GM23338 (cell line): ENCODE results near the gene BATF3. TPM values are rescaled to one million over a fixed set of nuclear protein-coding genes. Genes with fewer than 3 reads are reported as not detected.

Source experiments
- ATAC-seq: fragments of 200-7000 bp; cut with Tn5 transposase; 3 replicates; pipeline ENCODE4 v1.9.1; 2020
- DNase-seq: peaks from one replicate; pipeline ENCODE4 v3.0.0-alpha.2; 2015; ENCODE audit warnings: low spot score
- H2AFZ ChIP-seq: fragments of 200-600 bp; sonication (generic); 2 replicates; pipeline ENCODE4 v1.8.0; 2016; ENCODE audit warnings: antibody characterized with exemption, mild to moderate bottlenecking, moderate library complexity
- H3F3A ChIP-seq: fragments of 200-600 bp; sonication (generic); replicated peaks from 2 replicates; pipeline ENCODE4 v1.8.0; 2017; ENCODE audit warnings: antibody characterized with exemption, mixed run types, low read depth
- H3K27ac ChIP-seq: fragments of 200-600 bp; sonication (generic); 2 replicates; pipeline ENCODE4 v1.6.1; 2016; ENCODE audit warnings: low read depth
- H3K27me3 ChIP-seq: fragments of 200-600 bp; sonication (generic); 2 replicates; pipeline ENCODE4 v1.8.0; 2016; ENCODE audit warnings: mild to moderate bottlenecking, mixed run types, moderate library complexity; ENCODE audit not compliant: insufficient read depth
- H3K36me3 ChIP-seq: fragments of 200-600 bp; sonication (generic); 2 replicates; pipeline ENCODE4 v1.8.0; 2016; ENCODE audit warnings: mild to moderate bottlenecking; ENCODE audit not compliant: insufficient read depth
- H3K4me1 ChIP-seq: fragments of 200-600 bp; sonication (generic); 2 replicates; pipeline ENCODE4 v1.8.0; 2016; ENCODE audit warnings: mild to moderate bottlenecking, moderate library complexity; ENCODE audit not compliant: insufficient read depth
- H3K4me2 ChIP-seq: fragments of 200-600 bp; sonication (generic); 2 replicates; pipeline ENCODE4 v1.7.1; 2017; ENCODE audit warnings: mixed run types
- H3K4me3 ChIP-seq: fragments of 200-600 bp; sonication (generic); 2 replicates; pipeline ENCODE4 v1.6.1; 2016; ENCODE audit warnings: mixed run types
- H3K79me2 ChIP-seq: fragments of 200-600 bp; sonication (generic); replicated peaks from 2 replicates; pipeline ENCODE4 v1.8.0; 2017; ENCODE audit warnings: mild to moderate bottlenecking; ENCODE audit not compliant: insufficient read depth
- H3K9me2 ChIP-seq: fragments of 200-600 bp; sonication (generic); 2 replicates; pipeline ENCODE4 v1.8.0; 2017; ENCODE audit not compliant: insufficient read depth
- H4K20me1 ChIP-seq: fragments of 200-600 bp; sonication (generic); replicated peaks from 2 replicates; pipeline ENCODE4 v1.8.0; 2017; ENCODE audit warnings: mild to moderate bottlenecking; ENCODE audit not compliant: insufficient read depth
- H3K27ac Mint-ChIP-seq: 2 replicates; pipeline ENCODE4 v1.8.0; 2020; ENCODE audit warnings: inconsistent platforms, mild to moderate bottlenecking, moderate library complexity, mixed read lengths
- H3K27me3 Mint-ChIP-seq: 3 replicates; pipeline ENCODE4 v1.8.0; 2022; ENCODE audit warnings: low read depth, mild to moderate bottlenecking, moderate library complexity, mixed read lengths, inconsistent platforms; ENCODE audit not compliant: insufficient read depth, poor library complexity
- H3K36me3 Mint-ChIP-seq: 3 replicates; pipeline ENCODE4 v1.8.0; 2021; ENCODE audit warnings: low read depth, mild to moderate bottlenecking, inconsistent platforms, moderate library complexity, mixed read lengths
- H3K4me1 Mint-ChIP-seq: 3 replicates; pipeline ENCODE4 v1.8.0; 2020; ENCODE audit warnings: mild to moderate bottlenecking, inconsistent platforms, mixed read lengths
- H3K4me3 Mint-ChIP-seq: 3 replicates; pipeline ENCODE4 v1.8.0; 2021; ENCODE audit warnings: moderate library complexity, mild to moderate bottlenecking, inconsistent platforms, mixed read lengths
- H3K9me3 Mint-ChIP-seq: 3 replicates; pipeline ENCODE4 v1.8.0; 2020; ENCODE audit warnings: moderate library complexity, mild to moderate bottlenecking, inconsistent platforms, mixed read lengths
- CREB1 ChIP-seq: fragments of 250-450 bp; sonication (Bioruptor Pico); IDR thresholded peaks from 2 replicates; pipeline ENCODE4 v1.5.0; 2020; ENCODE audit warnings: low read depth, mild to moderate bottlenecking, moderate library complexity
- ETS1 ChIP-seq: IDR thresholded peaks from 2 replicates; pipeline ENCODE4 v1.6.1; 2016; ENCODE audit warnings: antibody characterized with exemption
- EZH2 ChIP-seq: fragments of 200-600 bp; sonication (generic); IDR thresholded peaks from one replicate; pipeline ENCODE4 v1.8.0; 2017; ENCODE audit warnings: antibody characterized with exemption, mild to moderate bottlenecking, low read depth; ENCODE audit not compliant: unreplicated experiment
- EZH2phosphoT487 ChIP-seq: fragments of 200-600 bp; sonication (generic); IDR thresholded peaks from one replicate; pipeline ENCODE4 v1.8.1; 2018; ENCODE audit warnings: antibody characterized with exemption; ENCODE audit not compliant: unreplicated experiment
- JUNB ChIP-seq: IDR thresholded peaks from one replicate; pipeline ENCODE4 v1.6.1; 2016; ENCODE audit warnings: antibody characterized with exemption; ENCODE audit not compliant: unreplicated experiment
- NANOG ChIP-seq: IDR thresholded peaks from 2 replicates; pipeline ENCODE4 v1.6.1; 2016; ENCODE audit warnings: antibody characterized with exemption, borderline replicate concordance
- ZNF114 ChIP-seq: fragments of 250-450 bp; sonication (Bioruptor Pico); IDR thresholded peaks from 2 replicates; pipeline ENCODE4 v1.5.0; 2020; ENCODE audit warnings: mild to moderate bottlenecking, moderate library complexity
- ZNF331 ChIP-seq: fragments of 250-450 bp; sonication (Bioruptor Pico); IDR thresholded peaks from 2 replicates; pipeline ENCODE4 v1.5.0; 2020; ENCODE audit warnings: low read depth, mild to moderate bottlenecking, moderate library complexity
- polyA plus RNA-seq: library from polyadenylated mRNA; unstranded; fragments of >200 nt; fragmentation: Nextera tagmentation; extraction: Ambion mirVana; gene quantifications from 2 replicates; pipeline ENCODE4 v1.2.1, GENCODE V29; 2016
- total RNA-seq: library from RNA; depleted of rRNA; stranded (reverse); fragments of >200 nt; shearing (Covaris generic); gene quantifications from 2 replicates; pipeline ENCODE4 v1.2.3, GENCODE V29; 2014
- TF ChIP-seq, protein P1 (sequence below): fragments of 250-450 bp; sonication (Bioruptor Pico); IDR thresholded peaks from 2 replicates; pipeline ENCODE4 v1.5.0; 2020; ENCODE audit warnings: mild to moderate bottlenecking, moderate library complexity
- TF ChIP-seq, protein P2 (sequence below), 2 experiments: fragments of 200-600 bp in 1 of 2; sonication (generic) in 1 of 2; conservative IDR thresholded peaks; 2 replicates each; pipeline versions ENCODE4 v1.5.1 to v1.6.1; 2016 to 2017; ENCODE audit warnings: antibody characterized with exemption in 2 of 2, low read depth in 2 of 2, mild to moderate bottlenecking in 2 of 2, moderate library complexity in 1 of 2

The BATF3 gene
- total and polyA plus RNA-seq, 2 experiments from 2014 or later: 3.6 to 7.8 TPM

- Histone ChIP-seq H3K4me2 (no peak overlapping the region), H3K36me3 (no peaks in the 10 kb centered on the region), H4K20me1 (no peaks in the 10 kb centered on the region), H3K27ac (no peak overlapping the region), H3K27me3 (no peaks in the 10 kb centered on the region), H3K9me2 (no peaks in the 10 kb centered on the region), H3K4me1 (no peaks in the 10 kb centered on the region), H3F3A (no peaks in the 10 kb centered on the region), H2AFZ (no peak overlapping the region), H3K79me2 (no peaks in the 10 kb centered on the region), H3K4me3 (no peak overlapping the region)
- no peaks in the 10 kb centered on the region for H3K9me3 Mint-ChIP-seq
- H3K27me3 Mint-ChIP-seq: peaks cover 3% of the 10 kb centered on the region
- no peak for ATAC-seq
- no peak overlapping the region for H3K4me3 Mint-ChIP-seq
- H3K4me1 Mint-ChIP-seq: no peaks in the 10 kb centered on the region
- TF ChIP-seq EZH2phosphoT487 (no peak), NANOG (no peak), CREB1 (CRISPR knock-in tag) (no peak), ZNF114 (CRISPR knock-in tag) (no peak), ZNF331 (CRISPR knock-in tag) (no peak), JUNB (no peak), EZH2 (no peak), ETS1 (no peak)
- TF ChIP-seq, protein P1, sequence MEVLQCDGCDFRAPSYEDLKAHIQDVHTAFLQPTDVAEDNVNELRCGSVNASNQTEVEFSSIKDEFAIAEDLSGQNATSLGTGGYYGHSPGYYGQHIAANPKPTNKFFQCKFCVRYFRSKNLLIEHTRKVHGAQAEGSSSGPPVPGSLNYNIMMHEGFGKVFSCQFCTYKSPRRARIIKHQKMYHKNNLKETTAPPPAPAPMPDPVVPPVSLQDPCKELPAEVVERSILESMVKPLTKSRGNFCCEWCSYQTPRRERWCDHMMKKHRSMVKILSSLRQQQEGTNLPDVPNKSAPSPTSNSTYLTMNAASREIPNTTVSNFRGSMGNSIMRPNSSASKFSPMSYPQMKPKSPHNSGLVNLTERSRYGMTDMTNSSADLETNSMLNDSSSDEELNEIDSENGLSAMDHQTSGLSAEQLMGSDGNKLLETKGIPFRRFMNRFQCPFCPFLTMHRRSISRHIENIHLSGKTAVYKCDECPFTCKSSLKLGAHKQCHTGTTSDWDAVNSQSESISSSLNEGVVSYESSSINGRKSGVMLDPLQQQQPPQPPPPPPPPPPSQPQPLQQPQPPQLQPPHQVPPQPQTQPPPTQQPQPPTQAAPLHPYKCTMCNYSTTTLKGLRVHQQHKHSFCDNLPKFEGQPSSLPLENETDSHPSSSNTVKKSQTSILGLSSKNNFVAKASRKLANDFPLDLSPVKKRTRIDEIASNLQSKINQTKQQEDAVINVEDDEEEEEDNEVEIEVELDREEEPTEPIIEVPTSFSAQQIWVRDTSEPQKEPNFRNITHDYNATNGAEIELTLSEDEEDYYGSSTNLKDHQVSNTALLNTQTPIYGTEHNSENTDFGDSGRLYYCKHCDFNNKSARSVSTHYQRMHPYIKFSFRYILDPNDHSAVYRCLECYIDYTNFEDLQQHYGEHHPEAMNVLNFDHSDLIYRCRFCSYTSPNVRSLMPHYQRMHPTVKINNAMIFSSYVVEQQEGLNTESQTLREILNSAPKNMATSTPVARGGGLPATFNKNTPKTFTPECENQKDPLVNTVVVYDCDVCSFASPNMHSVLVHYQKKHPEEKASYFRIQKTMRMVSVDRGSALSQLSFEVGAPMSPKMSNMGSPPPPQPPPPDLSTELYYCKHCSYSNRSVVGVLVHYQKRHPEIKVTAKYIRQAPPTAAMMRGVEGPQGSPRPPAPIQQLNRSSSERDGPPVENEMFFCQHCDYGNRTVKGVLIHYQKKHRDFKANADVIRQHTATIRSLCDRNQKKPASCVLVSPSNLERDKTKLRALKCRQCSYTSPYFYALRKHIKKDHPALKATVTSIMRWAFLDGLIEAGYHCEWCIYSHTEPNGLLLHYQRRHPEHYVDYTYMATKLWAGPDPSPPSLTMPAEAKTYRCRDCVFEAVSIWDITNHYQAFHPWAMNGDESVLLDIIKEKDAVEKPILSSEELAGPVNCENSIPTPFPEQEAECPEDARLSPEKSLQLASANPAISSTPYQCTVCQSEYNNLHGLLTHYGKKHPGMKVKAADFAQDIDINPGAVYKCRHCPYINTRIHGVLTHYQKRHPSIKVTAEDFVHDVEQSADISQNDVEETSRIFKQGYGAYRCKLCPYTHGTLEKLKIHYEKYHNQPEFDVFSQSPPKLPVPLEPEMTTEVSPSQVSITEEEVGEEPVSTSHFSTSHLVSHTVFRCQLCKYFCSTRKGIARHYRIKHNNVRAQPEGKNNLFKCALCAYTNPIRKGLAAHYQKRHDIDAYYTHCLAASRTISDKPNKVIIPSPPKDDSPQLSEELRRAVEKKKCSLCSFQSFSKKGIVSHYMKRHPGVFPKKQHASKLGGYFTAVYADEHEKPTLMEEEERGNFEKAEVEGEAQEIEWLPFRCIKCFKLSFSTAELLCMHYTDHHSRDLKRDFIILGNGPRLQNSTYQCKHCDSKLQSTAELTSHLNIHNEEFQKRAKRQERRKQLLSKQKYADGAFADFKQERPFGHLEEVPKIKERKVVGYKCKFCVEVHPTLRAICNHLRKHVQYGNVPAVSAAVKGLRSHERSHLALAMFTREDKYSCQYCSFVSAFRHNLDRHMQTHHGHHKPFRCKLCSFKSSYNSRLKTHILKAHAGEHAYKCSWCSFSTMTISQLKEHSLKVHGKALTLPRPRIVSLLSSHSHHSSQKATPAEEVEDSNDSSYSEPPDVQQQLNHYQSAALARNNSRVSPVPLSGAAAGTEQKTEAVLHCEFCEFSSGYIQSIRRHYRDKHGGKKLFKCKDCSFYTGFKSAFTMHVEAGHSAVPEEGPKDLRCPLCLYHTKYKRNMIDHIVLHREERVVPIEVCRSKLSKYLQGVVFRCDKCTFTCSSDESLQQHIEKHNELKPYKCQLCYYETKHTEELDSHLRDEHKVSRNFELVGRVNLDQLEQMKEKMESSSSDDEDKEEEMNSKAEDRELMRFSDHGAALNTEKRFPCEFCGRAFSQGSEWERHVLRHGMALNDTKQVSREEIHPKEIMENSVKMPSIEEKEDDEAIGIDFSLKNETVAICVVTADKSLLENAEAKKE (CRISPR knock-in tag): no peak
- TF ChIP-seq, protein P2, sequence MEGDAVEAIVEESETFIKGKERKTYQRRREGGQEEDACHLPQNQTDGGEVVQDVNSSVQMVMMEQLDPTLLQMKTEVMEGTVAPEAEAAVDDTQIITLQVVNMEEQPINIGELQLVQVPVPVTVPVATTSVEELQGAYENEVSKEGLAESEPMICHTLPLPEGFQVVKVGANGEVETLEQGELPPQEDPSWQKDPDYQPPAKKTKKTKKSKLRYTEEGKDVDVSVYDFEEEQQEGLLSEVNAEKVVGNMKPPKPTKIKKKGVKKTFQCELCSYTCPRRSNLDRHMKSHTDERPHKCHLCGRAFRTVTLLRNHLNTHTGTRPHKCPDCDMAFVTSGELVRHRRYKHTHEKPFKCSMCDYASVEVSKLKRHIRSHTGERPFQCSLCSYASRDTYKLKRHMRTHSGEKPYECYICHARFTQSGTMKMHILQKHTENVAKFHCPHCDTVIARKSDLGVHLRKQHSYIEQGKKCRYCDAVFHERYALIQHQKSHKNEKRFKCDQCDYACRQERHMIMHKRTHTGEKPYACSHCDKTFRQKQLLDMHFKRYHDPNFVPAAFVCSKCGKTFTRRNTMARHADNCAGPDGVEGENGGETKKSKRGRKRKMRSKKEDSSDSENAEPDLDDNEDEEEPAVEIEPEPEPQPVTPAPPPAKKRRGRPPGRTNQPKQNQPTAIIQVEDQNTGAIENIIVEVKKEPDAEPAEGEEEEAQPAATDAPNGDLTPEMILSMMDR (conservative IDR thresholded peaks at IDR 0.05; ENCODE audit: low read depth in 2 of 2): no peak
- no peak for DNase-seq
- no peaks in the 10 kb centered on the region for H3K36me3 Mint-ChIP-seq
- no peak overlapping the region for H3K27ac Mint-ChIP-seq
Measured at GRCh38 chr1:212650228-212650627, 49.4 kb downstream of the BATF3 start.
